ENCODE results near the gene UBE2U. TPM values are rescaled to one million over a fixed set of nuclear protein-coding genes. Genes with fewer than 3 reads are reported as not detected.

The UBE2U gene
- total RNA-seq, 4 donors from 2014 or later: not detected

- Histone ChIP-seq H3K9me3 (no peaks in the 10 kb centered on the region), H3K4me3 (no peak overlapping the region), H3K36me3 (no peaks in the 10 kb centered on the region), H3K27me3 (no peaks in the 10 kb centered on the region), H3K27ac (no peak overlapping the region), H3K4me1 (no peaks in the 10 kb centered on the region)
- ATAC-seq: no peak
- TF ChIP-seq POLR2A (IDR thresholded peaks at IDR 0.05): no peak
- no peak for TF ChIP-seq CTCF (IDR thresholded peaks at IDR 0.05)
- TF ChIP-seq EP300 (IDR thresholded peaks at IDR 0.05): no peak
- no peak for TF ChIP-seq POLR2AphosphoS5 (IDR thresholded peaks at IDR 0.05)
- 90 to 93% methylated on average over 3 to 4 of the region's 4 CpGs for WGBS, 2 donors (ENCODE audit: low coverage in 1 of 2)
Observed at GRCh38 chr1:64280001-64280400, 76.6 kb downstream of the UBE2U start.

GRCh38 chr1:64282351-64282750 is 78.9 kb downstream of the UBE2U start:
- no peak for ATAC-seq
- Histone ChIP-seq H3K9me3 (no peaks in the 10 kb centered on the region), H3K27ac (no peak overlapping the region), H3K27me3 (no peaks in the 10 kb centered on the region), H3K36me3 (no peaks in the 10 kb centered on the region), H3K4me1 (no peaks in the 10 kb centered on the region), H3K4me3 (no peak overlapping the region)
- no peak for TF ChIP-seq POLR2A (IDR thresholded peaks at IDR 0.05)
- no peak for TF ChIP-seq EP300 (IDR thresholded peaks at IDR 0.05)
- TF ChIP-seq POLR2AphosphoS5 (IDR thresholded peaks at IDR 0.05): no peak
- no peak for TF ChIP-seq CTCF (IDR thresholded peaks at IDR 0.05)
- 55 to 67% methylated on average over 4 of the region's 4 CpGs for WGBS, 2 donors (ENCODE audit: low coverage in 1 of 2)

- no peak for ATAC-seq
Observed at GRCh38 chr1:64287071-64287470, 83.6 kb downstream of the UBE2U start.

GRCh38 chr1:64290420-64290819 is 87.0 kb downstream of the UBE2U start:
- Histone ChIP-seq H3K4me1 (no peaks in the 10 kb centered on the region), H3K9me3 (peaks cover 0 to 8% (median 0%) of the 10 kb centered on the region in 3 donors), H3K27ac (no peak overlapping the region), H3K27me3 (no peaks in the 10 kb centered on the region), H3K36me3 (no peaks in the 10 kb centered on the region), H3K4me3 (no peak overlapping the region)
- TF ChIP-seq POLR2A (IDR thresholded peaks at IDR 0.05) (no peak), EP300 (IDR thresholded peaks at IDR 0.05) (no peak), POLR2AphosphoS5 (IDR thresholded peaks at IDR 0.05) (no peak), CTCF (IDR thresholded peaks at IDR 0.05) (no peak)
- 93% methylated on average over 1 of the region's 1 CpG; no CpG with 5 or more reads in 1 of the 2 donors for WGBS, 2 donors (ENCODE audit: low coverage in 1 of 2)
- no peak for ATAC-seq

More at GRCh38 chr1:64287071-64287470, 83.6 kb downstream of the UBE2U start:
- H3K9me3 ChIP-seq: no peaks in the 10 kb centered on the region
- TF ChIP-seq EP300 (IDR thresholded peaks at IDR 0.05) (no peak), CTCF (IDR thresholded peaks at IDR 0.05) (no peak), POLR2A (IDR thresholded peaks at IDR 0.05) (no peak), POLR2AphosphoS5 (IDR thresholded peaks at IDR 0.05) (no peak)
- no peak overlapping the region for H3K4me3 ChIP-seq
- no peaks in the 10 kb centered on the region for H3K36me3 ChIP-seq
- no peak overlapping the region for H3K27ac ChIP-seq
- no peaks in the 10 kb centered on the region for H3K4me1 ChIP-seq
- H3K27me3 ChIP-seq: no peaks in the 10 kb centered on the region
- WGBS, 2 donors (ENCODE audit: low coverage in 1 of 2): 47 to 55% methylated on average over 3 of the region's 3 CpGs

GRCh38 chr1:64291931-64292330 is 88.5 kb downstream of the UBE2U start:
- H3K27me3 ChIP-seq: peaks cover 5% of the 10 kb centered on the region
- ATAC-seq: no peak
- H3K27ac ChIP-seq: no peak overlapping the region
- no peaks in the 10 kb centered on the region for H3K4me1 ChIP-seq
- WGBS, 2 donors (ENCODE audit: low coverage in 1 of 2): 79% methylated on average over 2 of the region's 4 CpGs; no CpG with 5 or more reads in 1 of the 2 donors
- no peaks in the 10 kb centered on the region for H3K36me3 ChIP-seq
- no peak overlapping the region for H3K4me3 ChIP-seq
- peaks cover 0 to 13% (median 0%) of the 10 kb centered on the region in 3 donors for H3K9me3 ChIP-seq
- TF ChIP-seq POLR2A (IDR thresholded peaks at IDR 0.05): no peak
- TF ChIP-seq POLR2AphosphoS5 (IDR thresholded peaks at IDR 0.05): no peak

All from gastroesophageal sphincter (tissue), 4 donors.